Body of pancreas (tissue), 4 donors: ENCODE results near the gene GPA33. TPM values are rescaled to one million over a fixed set of nuclear protein-coding genes. Genes with fewer than 3 reads are reported as not detected.

Source experiments
- ATAC-seq: fragments of 150-250 bp; one replicate; pipeline ENCODE4 v1.9.1; 2016
- DNase-seq, 4 donors: peaks; one replicate each; pipeline ENCODE4 v3.0.0-alpha.2; 2019
- H3K27ac ChIP-seq, 4 donors: fragments of 200-600 bp; sonication (generic); 1 replicate in 3 of 4; 2 replicates in 1 of 4; pipeline versions ENCODE4 v1.5.1 to v1.6.1; 2016 to 2019; ENCODE audit warnings: mild to moderate bottlenecking in 1 of 4, mixed read lengths in 1 of 4, moderate library complexity in 1 of 4
- H3K27me3 ChIP-seq, 2 donors: fragments of 200-600 bp; sonication (generic); one replicate each; pipeline ENCODE4 v1.6.0; 2016; ENCODE audit warnings: mild to moderate bottlenecking in 1 of 2
- H3K36me3 ChIP-seq, 2 donors: fragments of 200-600 bp; sonication (generic); replicated peaks in 1 of 2; 2 replicates each; pipeline ENCODE4 v1.5.1; 2016; ENCODE audit warnings: low read depth in 2 of 2; ENCODE audit not compliant: insufficient read depth in 1 of 2
- H3K4me1 ChIP-seq: fragments of 200-600 bp; sonication (generic); one replicate; pipeline ENCODE4 v1.6.0; 2016
- H3K4me3 ChIP-seq, 2 donors: fragments of 200-600 bp; sonication (generic); 1 replicate in 1 of 2; 2 replicates in 1 of 2; pipeline ENCODE4 v1.5.1; 2016 to 2019
- H3K9me3 ChIP-seq, 3 donors: fragments of 200-600 bp; sonication (generic); 1 replicate in 2 of 3; 2 replicates in 1 of 3; pipeline ENCODE4 v1.5.1; 2016
- CTCF ChIP-seq, 7 experiments: fragments of 450-650 bp in 4 of 7; fragments of 200-600 bp in 3 of 7; sonication (generic) in 3 of 7; IDR thresholded peaks; one replicate each; pipeline ENCODE4 v1.5.1; 2016 to 2019; ENCODE audit warnings: antibody characterized with exemption in 7 of 7
- POLR2A ChIP-seq, 3 donors: fragments of 450-650 bp; IDR thresholded peaks; one replicate each; pipeline ENCODE4 v1.6.1; 2016; ENCODE audit warnings: antibody characterized with exemption in 3 of 3, mild to moderate bottlenecking in 2 of 3
- WGBS, 2 donors: methylation state at CpG; one replicate each; pipeline ENCODE4 v1.1.5; 2017; 5-methylcytosine and 5-hydroxymethylcytosine counted together
- intact Hi-C: fragments of 100-400 bp; cut with DNase I; formaldehyde crosslinking; loops from one replicate; pipeline ENCODE4 v1.15.1; 2023
- total RNA-seq, 2 donors: library from RNA; depleted of rRNA; stranded (reverse); fragments of >200 nt; gene quantifications; one replicate each; pipeline ENCODE4 v1.1.0, GENCODE V29; 2016

The GPA33 gene
- total RNA-seq, 2 donors from 2014 or later, result 1.6 TPM; not detected in 1

DNA sequence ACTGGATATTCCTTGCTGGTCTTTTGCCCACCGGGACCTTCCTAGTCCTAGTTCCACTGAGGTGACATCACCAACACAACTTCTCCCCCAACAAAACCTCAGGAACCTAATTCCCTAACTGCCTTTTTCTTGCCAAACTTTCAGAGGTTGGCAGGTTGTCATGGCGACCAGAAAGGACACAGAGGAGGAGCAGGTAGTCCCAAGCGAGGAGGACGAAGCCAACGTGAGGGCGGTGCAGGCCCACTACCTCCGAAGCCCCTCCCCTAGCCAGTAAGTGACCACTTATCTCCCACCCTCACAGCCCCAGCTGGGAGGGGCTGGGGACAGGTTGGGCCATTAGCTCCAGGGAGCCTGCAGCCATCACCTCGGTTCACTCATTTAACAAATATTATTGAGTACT is 4.5 kb upstream of the GPA33 start:
- intact Hi-C loops, result no loop called here

GRCh38 chr1:167093846-167094516 is 3.8 kb upstream of the GPA33 start, which contains the start of gene STYXL2:
Gene STYXL2 (plus strand): TSS chr1:167094075. CDS start chr1:167094850, 775 bp downstream.
- intact Hi-C loops, result no loop called here
- Histone ChIP-seq H3K4me1 (no peaks in the 10 kb centered on the region), H3K4me3 (no peak within 1 kb of the TSS), H3K27ac (no peak within 1 kb of the TSS), H3K36me3 (no peaks in the 10 kb centered on the region), H3K9me3 (no peaks in the 10 kb centered on the region), H3K27me3 (no peaks in the 10 kb centered on the region)
- DNase-seq, result no peak
- no peak for ATAC-seq
- no peak for TF ChIP-seq CTCF (IDR thresholded peaks at IDR 0.05)
- TF ChIP-seq POLR2A (IDR thresholded peaks at IDR 0.05), result no peak
- WGBS, 2 donors, result 63 to 69% methylated on average over 6 to 8 of the region's 8 CpGs

More for the DNA sequence above, 4.5 kb upstream of the GPA33 start:
- DNase-seq (no peak), ATAC-seq (no peak)
- WGBS, 2 donors, result 68 to 86% methylated on average over 5 to 8 of the region's 8 CpGs
- H3K27me3 ChIP-seq, result no peaks in the 10 kb centered on the region
- no peak overlapping the region for H3K27ac ChIP-seq
- no peak overlapping the region for H3K4me3 ChIP-seq
- no peak for TF ChIP-seq POLR2A (IDR thresholded peaks at IDR 0.05)
- no peak for TF ChIP-seq CTCF (IDR thresholded peaks at IDR 0.05)
- H3K4me1 ChIP-seq, result no peaks in the 10 kb centered on the region
- H3K9me3 ChIP-seq, result no peaks in the 10 kb centered on the region
- no peaks in the 10 kb centered on the region for H3K36me3 ChIP-seq

- intact Hi-C loops, result no loop called here
- no peaks in the 10 kb centered on the region for H3K4me1 ChIP-seq
- 69 to 75% methylated on average over 1 of the region's 1 CpG for WGBS, 2 donors
- no peak overlapping the region for H3K4me3 ChIP-seq
- ATAC-seq (no peak), DNase-seq (no peak)
- H3K27ac ChIP-seq, result no peak overlapping the region
- H3K27me3 ChIP-seq, result no peaks in the 10 kb centered on the region
- no peaks in the 10 kb centered on the region for H3K9me3 ChIP-seq
- no peaks in the 10 kb centered on the region for H3K36me3 ChIP-seq
- TF ChIP-seq POLR2A (IDR thresholded peaks at IDR 0.05) (no peak), CTCF (IDR thresholded peaks at IDR 0.05) (no peak)
Measured at GRCh38 chr1:167092653-167093052, 2.5 kb upstream of the GPA33 start.

GRCh38 chr1:167089939-167090313 is 251 bp downstream of the GPA33 start:
- no peaks in the 10 kb centered on the region for H3K27me3 ChIP-seq
- ATAC-seq, result no peak
- 49 to 70% methylated on average over 2 of the region's 2 CpGs for WGBS, 2 donors
- TF ChIP-seq CTCF (IDR thresholded peaks at IDR 0.05), result no peak
- no peak for TF ChIP-seq POLR2A (IDR thresholded peaks at IDR 0.05)
- H3K4me3 ChIP-seq, result no peak overlapping the region
- H3K36me3 ChIP-seq, result no peaks in the 10 kb centered on the region
- H3K9me3 ChIP-seq, result no peaks in the 10 kb centered on the region
- no peak overlapping the region for H3K27ac ChIP-seq
- no peaks in the 10 kb centered on the region for H3K4me1 ChIP-seq
- intact Hi-C loops, result no loop called here
- DNase-seq, result no peak
